IMR-90 (cell line): ENCODE results near the gene GP9.

Source experiments
- BHLHE40 ChIP-seq: fragments of 150-350 bp; IDR thresholded peaks from 2 replicates; pipeline ENCODE4 v1.6.1; 2016; ENCODE audit warnings: mild to moderate bottlenecking, low read depth, low read length
- CHD1 ChIP-seq: IDR thresholded peaks from 2 replicates; pipeline ENCODE4 v1.6.1; 2012; ENCODE audit warnings: low read depth, low read length, improper control_type of control experiment
- FOS ChIP-seq: fragments of 150-350 bp; IDR thresholded peaks from 2 replicates; pipeline ENCODE4 v1.6.1; 2016; ENCODE audit warnings: low read depth, low read length
- RAD21 ChIP-seq: IDR thresholded peaks from 2 replicates; pipeline ENCODE4 v1.6.1; 2012; ENCODE audit warnings: low read length, improper control_type of control experiment
- TF ChIP-seq, protein P1 (sequence below): conservative IDR thresholded peaks from 2 replicates; pipeline ENCODE4 v1.5.1; 2012; ENCODE audit warnings: mild to moderate bottlenecking, low read depth, low read length, improper control_type of control experiment

DNA sequence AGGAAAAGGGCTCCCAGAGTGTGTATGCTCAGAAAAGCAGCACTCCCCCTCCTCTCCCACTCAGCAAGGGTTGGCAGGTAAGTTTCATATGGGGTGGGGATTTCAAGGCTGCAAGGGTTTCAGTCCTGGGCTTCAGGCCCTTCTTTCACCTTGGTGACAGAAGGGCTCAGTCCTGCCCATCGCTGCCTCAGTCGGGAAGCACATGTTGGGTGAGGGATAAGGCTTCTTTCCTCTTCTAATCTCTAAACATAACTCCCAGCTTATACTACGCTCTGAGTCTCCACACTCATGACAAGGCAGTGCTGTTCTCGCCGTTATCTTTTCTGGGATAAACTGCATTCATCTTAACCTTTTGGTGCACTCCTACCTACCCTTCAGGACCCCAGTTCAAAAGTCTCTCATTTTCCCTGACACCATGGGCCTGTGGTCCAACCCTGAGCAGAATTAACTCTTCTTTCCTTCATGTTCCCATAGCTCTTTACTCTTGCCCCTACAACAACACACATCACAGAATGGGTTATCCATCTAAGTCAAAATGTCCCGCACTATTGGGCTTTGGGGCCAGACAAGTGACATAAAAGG lies 44.0 kb downstream of the GP9 start:
- TF ChIP-seq, protein P1, sequence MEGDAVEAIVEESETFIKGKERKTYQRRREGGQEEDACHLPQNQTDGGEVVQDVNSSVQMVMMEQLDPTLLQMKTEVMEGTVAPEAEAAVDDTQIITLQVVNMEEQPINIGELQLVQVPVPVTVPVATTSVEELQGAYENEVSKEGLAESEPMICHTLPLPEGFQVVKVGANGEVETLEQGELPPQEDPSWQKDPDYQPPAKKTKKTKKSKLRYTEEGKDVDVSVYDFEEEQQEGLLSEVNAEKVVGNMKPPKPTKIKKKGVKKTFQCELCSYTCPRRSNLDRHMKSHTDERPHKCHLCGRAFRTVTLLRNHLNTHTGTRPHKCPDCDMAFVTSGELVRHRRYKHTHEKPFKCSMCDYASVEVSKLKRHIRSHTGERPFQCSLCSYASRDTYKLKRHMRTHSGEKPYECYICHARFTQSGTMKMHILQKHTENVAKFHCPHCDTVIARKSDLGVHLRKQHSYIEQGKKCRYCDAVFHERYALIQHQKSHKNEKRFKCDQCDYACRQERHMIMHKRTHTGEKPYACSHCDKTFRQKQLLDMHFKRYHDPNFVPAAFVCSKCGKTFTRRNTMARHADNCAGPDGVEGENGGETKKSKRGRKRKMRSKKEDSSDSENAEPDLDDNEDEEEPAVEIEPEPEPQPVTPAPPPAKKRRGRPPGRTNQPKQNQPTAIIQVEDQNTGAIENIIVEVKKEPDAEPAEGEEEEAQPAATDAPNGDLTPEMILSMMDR = no peak
- TF ChIP-seq FOS (no peak), BHLHE40 (no peak), CHD1 (no peak), RAD21 (no peak)
